Tibial artery (tissue), 4 donors: ENCODE data around the gene SEMG1.

ENCODE experiments used
- DNase-seq, 2 donors: peaks; one replicate each; pipeline ENCODE4 v3.0.0-alpha.2; 2019
- H3K27ac ChIP-seq, 2 donors: fragments of 200-600 bp; sonication (generic) in 1 of 2; 1 replicate in 1 of 2; 2 replicates in 1 of 2; pipeline ENCODE4 v1.5.1; 2018 to 2019; ENCODE audit warnings: mild to moderate bottlenecking in 1 of 2
- H3K27me3 ChIP-seq, 2 donors: fragments of 200-600 bp; sonication (generic) in 1 of 2; one replicate each; pipeline versions ENCODE4 v1.5.1 to v1.6.0; 2016 to 2019
- H3K36me3 ChIP-seq, 3 donors: fragments of 200-600 bp; sonication (generic) in 2 of 3; one replicate each; pipeline ENCODE4 v1.5.1; 2016 to 2019; ENCODE audit warnings: mild to moderate bottlenecking in 2 of 3
- H3K4me1 ChIP-seq, 4 donors: fragments of 200-600 bp; sonication (generic) in 2 of 4; 1 replicate in 3 of 4; 2 replicates in 1 of 4; pipeline ENCODE4 v1.5.1; 2016 to 2019
- H3K4me3 ChIP-seq, 2 donors: fragments of 200-600 bp; sonication (generic) in 1 of 2; 1 replicate in 1 of 2; 2 replicates in 1 of 2; pipeline ENCODE4 v1.5.1; 2018 to 2019; ENCODE audit warnings: mild to moderate bottlenecking in 2 of 2
- H3K9me3 ChIP-seq, 3 donors: fragments of 200-600 bp; sonication (generic) in 1 of 3; one replicate each; pipeline ENCODE4 v1.5.1; 2016 to 2019
- intact Hi-C: fragments of 100-400 bp; cut with DNase I; formaldehyde crosslinking; loops from one replicate; pipeline ENCODE4 v1.15.0; 2023; ENCODE audit warnings: low total_unique reads
- TF ChIP-seq, protein P1 (sequence below), 2 experiments: fragments of 200-600 bp in 1 of 2; fragments of 450-650 bp in 1 of 2; IDR thresholded peaks; one replicate each; pipeline ENCODE4 v1.5.1; 2017 to 2019; ENCODE audit warnings: antibody characterized with exemption in 2 of 2, mild to moderate bottlenecking in 1 of 2, moderate library complexity in 1 of 2

The SEMG1 gene

DNA sequence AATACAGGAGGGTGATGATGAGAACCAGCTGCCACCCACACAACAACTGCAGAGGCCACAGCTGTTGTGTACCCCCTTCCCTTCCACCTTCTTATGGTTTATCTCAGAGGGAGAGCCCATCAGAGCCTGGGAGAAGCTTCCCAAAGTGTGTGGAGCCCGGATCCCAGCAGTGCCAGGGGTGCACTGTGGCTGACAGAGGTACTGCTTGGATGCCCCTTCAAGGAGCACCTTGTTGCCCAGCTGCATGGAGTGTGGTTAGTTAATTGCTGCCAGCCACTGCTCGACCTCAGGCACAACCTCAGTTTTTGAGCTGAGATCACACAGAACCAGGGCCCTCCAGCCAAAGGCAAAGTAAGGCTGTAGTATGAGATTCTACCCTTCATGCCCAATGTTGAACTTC, 19.1 kb upstream of the SEMG1 start:
- H3K27me3 ChIP-seq, result no peaks in the 10 kb centered on the region

DNA sequence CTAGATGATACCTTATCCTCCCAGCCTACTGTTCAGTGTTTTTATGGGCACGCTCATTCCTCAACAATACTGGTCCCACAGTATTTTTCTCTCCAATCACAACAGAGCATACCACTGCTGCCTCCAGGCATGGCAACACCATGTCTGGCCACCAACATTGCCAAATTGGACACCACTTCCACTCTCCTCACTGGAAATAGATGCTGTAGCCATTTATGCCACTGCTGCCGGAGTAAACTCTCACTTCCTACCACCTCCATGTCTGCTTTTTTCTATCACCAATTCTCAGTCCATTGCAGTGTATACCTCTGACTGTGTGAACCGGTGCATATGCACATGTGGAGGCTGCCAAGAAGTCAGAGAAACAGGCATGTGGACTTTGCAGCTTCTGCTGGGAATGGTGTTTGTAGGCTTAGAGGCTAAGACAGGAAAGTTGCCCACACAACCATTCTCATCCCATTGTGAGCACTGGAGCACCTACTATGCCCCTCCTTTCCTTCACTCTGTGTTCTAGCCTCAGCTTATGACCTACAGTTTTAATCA, 17.7 kb upstream of the SEMG1 start:
- no peaks in the 10 kb centered on the region for H3K27me3 ChIP-seq
- no peaks in the 10 kb centered on the region for H3K4me1 ChIP-seq
- H3K9me3 ChIP-seq, result no peaks in the 10 kb centered on the region
- intact Hi-C loops, result no loop called here
- no peak overlapping the region for H3K27ac ChIP-seq
- H3K36me3 ChIP-seq, result no peaks in the 10 kb centered on the region
- no peak overlapping the region for H3K4me3 ChIP-seq
- DNase-seq, result no peak
- TF ChIP-seq, protein P1, sequence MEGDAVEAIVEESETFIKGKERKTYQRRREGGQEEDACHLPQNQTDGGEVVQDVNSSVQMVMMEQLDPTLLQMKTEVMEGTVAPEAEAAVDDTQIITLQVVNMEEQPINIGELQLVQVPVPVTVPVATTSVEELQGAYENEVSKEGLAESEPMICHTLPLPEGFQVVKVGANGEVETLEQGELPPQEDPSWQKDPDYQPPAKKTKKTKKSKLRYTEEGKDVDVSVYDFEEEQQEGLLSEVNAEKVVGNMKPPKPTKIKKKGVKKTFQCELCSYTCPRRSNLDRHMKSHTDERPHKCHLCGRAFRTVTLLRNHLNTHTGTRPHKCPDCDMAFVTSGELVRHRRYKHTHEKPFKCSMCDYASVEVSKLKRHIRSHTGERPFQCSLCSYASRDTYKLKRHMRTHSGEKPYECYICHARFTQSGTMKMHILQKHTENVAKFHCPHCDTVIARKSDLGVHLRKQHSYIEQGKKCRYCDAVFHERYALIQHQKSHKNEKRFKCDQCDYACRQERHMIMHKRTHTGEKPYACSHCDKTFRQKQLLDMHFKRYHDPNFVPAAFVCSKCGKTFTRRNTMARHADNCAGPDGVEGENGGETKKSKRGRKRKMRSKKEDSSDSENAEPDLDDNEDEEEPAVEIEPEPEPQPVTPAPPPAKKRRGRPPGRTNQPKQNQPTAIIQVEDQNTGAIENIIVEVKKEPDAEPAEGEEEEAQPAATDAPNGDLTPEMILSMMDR (IDR thresholded peaks at IDR 0.05), result no peak

More for the DNA sequence above, 19.1 kb upstream of the SEMG1 start:
- Histone ChIP-seq H3K9me3 (no peaks in the 10 kb centered on the region), H3K4me1 (no peaks in the 10 kb centered on the region), H3K36me3 (no peaks in the 10 kb centered on the region), H3K27ac (no peak overlapping the region), H3K4me3 (no peak overlapping the region)
- DNase-seq, result no peak
- intact Hi-C loops, result no loop called here
- TF ChIP-seq, protein P1 (IDR thresholded peaks at IDR 0.05), result no peak

DNA sequence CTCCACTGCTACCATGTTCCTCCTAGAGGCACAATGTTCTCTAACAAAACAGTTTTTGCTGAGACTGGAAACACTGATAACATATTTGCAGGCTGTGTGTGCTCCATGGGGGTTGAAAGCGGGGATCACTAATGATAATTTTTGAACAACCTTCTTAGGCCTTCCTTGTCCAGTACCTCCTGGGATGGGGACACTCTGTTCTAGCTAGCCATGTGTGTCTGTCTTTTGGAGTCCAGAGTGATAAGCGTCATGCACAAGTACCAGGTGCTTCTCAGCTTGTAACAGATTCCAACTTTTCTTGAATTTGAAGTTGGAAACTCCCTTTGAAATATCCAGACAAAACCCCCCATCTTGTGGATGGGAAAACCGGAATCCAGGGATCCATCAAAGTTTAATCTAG, 17.0 kb upstream of the SEMG1 start:
- Histone ChIP-seq H3K4me1 (no peaks in the 10 kb centered on the region), H3K27ac (no peak overlapping the region)
- TF ChIP-seq, protein P1 (IDR thresholded peaks at IDR 0.05), result no peak

DNA sequence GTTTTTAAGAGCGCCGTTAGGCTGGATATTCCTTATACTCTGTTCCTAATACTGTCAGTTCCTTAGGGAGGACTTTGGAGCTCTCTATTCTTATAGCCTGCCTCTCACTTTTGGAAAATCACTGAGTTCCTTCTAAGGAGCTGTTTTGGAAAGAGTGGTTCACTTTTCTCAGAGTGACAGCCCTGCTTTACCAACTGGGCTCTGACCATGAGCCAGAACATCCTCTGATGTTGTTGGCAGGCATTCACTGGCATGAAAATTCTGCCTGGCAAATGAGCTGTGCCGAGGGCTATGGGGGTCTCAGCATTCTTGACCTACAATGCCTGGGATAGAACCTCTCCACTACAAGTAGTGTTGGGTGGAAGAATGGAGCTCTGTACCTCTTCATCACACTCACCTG, 14.9 kb upstream of the SEMG1 start:
- Histone ChIP-seq H3K36me3 (no peaks in the 10 kb centered on the region), H3K9me3 (no peaks in the 10 kb centered on the region), H3K27ac (no peak overlapping the region), H3K27me3 (no peaks in the 10 kb centered on the region), H3K4me1 (no peaks in the 10 kb centered on the region), H3K4me3 (no peak overlapping the region)
- intact Hi-C loops, result no loop called here
- TF ChIP-seq, protein P1 (IDR thresholded peaks at IDR 0.05), result no peak
- DNase-seq, result no peak

More for the DNA sequence above, 17.0 kb upstream of the SEMG1 start:
- intact Hi-C loops, result no loop called here
- Histone ChIP-seq H3K27me3 (no peaks in the 10 kb centered on the region), H3K4me3 (no peak overlapping the region), H3K9me3 (no peaks in the 10 kb centered on the region), H3K36me3 (no peaks in the 10 kb centered on the region)
- no peak for DNase-seq

DNA sequence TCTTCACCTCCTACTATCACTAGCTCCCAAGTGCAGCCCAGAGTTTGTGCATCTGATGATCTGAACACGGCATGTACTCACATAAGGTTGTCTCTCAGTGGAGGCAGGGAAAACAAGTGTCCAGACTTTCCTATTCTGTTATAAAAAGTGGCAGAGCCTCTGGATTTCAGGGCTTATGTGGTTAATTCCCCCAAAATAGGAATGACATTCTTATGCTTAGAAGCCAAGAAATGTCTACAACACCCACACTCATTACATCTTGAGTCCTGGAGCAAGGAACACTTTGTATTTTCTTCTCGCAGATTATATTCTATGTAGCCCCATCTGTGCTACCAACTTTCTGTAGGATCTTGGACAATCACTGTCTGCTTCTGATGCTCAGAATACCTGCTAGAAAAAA, 13.5 kb upstream of the SEMG1 start:
- no peaks in the 10 kb centered on the region for H3K36me3 ChIP-seq
- no peak for DNase-seq

More for the DNA sequence above, 13.5 kb upstream of the SEMG1 start:
- intact Hi-C loops, result no loop called here
- no peaks in the 10 kb centered on the region for H3K4me1 ChIP-seq
- H3K9me3 ChIP-seq, result no peaks in the 10 kb centered on the region
- H3K27ac ChIP-seq, result no peak overlapping the region
- H3K27me3 ChIP-seq, result no peaks in the 10 kb centered on the region
- no peak overlapping the region for H3K4me3 ChIP-seq
- TF ChIP-seq, protein P1 (IDR thresholded peaks at IDR 0.05), result no peak
